Fibroblast of peridontal ligament (primary cell): ENCODE measurements around the gene SLC25A13.
"Not testable (repeated sequence)": the region's sequence is repeated elsewhere in the genome, so short reads cannot be mapped to it uniquely, and the experiment has no call there.

Source experiments
- DNase-seq: peaks from one replicate; pipeline ENCODE4 v3.0.0-alpha.2; 2010; ENCODE audit errors: extremely low read depth

SLC25A13 gene, protein sequence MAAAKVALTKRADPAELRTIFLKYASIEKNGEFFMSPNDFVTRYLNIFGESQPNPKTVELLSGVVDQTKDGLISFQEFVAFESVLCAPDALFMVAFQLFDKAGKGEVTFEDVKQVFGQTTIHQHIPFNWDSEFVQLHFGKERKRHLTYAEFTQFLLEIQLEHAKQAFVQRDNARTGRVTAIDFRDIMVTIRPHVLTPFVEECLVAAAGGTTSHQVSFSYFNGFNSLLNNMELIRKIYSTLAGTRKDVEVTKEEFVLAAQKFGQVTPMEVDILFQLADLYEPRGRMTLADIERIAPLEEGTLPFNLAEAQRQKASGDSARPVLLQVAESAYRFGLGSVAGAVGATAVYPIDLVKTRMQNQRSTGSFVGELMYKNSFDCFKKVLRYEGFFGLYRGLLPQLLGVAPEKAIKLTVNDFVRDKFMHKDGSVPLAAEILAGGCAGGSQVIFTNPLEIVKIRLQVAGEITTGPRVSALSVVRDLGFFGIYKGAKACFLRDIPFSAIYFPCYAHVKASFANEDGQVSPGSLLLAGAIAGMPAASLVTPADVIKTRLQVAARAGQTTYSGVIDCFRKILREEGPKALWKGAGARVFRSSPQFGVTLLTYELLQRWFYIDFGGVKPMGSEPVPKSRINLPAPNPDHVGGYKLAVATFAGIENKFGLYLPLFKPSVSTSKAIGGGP

DNA sequence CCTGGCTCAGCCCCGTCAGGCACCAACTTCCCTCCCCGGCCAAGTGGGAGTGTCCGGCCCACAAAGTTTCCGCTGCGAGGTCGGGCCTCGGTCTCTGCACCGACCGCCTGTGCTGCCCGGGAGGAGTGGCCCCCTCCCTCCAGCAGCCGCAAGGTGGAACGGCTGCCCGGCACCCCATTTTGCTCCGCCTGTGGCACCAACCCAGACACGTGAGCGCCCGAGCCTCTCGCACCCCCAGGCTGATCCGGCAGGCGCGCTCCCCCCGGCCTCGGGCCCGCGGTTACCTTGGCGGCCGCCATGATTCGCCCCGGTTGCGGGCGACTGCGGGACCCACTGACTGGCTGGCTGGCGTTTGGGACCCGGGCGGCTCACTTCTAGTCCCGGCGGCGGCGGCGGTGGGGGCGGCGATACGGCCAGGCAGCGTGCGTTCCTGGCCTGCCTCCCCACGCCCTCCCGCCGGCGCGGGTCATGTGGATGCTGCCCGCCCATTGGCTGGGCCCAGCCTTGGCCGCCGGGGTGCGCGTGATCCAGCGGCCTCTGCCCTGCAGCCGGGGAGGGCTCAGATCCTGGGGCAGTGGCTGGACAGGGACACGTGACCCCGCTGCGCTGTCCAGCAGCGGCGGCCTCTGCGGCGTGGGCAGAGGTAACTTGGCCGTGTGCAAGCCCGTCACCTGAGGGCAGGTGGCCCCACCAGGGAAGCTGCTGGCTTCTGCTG is at the start of gene SLC25A13:
TSS of gene SLC25A13 (minus strand) at position 441 of the 715 bp plus-strand sequence. CDS start at position 299, 142 bp downstream.
- peak; percentile 73 for DNase-seq

DNA sequence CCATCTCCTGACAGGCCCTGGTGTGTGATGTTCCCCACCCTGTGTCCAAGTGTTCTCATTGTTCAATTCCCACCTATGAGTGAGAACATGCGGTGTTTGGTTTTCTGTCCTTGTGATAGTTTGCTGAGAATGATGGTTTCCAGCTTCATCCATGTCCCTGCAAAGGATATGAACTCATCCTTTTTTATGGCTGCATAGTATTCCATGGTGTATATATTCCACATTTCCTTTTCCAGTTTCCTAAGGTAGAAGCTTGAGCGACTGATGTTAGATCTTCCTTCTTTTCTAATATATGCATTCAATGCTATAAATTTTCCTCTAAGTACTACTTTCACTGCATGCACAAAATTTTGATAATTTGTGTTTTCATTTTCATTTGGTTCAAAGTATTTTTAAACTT is 44.0 kb upstream of the SLC25A13 start:
- not testable (repeated sequence) for DNase-seq

DNA sequence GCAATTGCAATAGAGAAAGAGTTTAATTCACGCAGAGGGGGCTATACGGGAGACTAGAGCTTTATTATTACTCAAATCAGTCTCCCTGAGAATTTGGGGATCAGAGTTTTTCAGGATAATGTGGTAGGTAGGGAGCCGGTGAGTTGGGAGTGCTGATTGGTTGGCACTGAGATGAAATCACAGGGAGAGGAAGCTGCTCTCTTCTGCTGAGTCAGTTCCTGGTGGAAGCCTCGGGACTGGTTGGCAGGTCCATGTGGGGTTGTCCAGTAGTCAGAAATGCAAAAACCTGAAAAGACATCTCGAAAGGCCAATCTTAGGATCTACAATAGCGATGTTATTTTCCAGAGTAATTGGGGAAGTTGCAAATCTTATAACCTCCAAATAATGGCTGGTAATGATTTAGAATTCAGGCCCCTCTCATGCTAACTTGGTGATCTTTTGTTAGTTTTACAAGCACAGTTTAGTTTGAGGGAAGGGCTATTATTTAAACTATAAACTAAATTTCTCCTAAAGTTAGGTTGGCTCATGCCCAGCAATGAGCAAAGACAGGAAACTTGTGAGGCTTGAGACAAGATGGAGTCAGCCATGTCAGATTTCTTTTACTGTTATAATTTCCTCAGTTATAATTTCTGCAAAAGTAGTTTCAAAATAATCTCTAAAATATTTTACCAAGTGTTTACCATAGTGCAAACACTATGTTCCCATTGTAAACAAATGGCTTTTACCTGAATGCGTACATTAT is 39.4 kb upstream of the SLC25A13 start:
- DNase-seq: no peak

DNA sequence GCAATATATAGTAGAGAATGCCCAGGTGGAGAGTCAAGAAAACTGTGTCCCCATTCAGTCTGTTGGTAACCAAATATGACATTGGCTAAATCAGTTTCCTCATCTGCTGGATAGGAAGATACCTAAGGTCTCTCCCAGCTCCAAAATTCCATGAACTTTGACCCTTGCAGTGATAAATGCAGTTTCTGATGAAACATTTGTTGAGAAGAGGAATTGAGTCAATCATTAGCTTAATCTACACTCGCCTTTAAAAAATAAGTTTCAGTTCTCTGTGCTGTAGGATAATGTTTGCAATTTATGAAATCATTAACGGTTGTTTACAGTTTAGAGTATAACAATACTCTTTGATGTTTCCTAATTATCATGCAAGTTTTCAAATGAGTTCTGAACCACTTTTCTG is 38.0 kb upstream of the SLC25A13 start:
- no peak for DNase-seq

DNA sequence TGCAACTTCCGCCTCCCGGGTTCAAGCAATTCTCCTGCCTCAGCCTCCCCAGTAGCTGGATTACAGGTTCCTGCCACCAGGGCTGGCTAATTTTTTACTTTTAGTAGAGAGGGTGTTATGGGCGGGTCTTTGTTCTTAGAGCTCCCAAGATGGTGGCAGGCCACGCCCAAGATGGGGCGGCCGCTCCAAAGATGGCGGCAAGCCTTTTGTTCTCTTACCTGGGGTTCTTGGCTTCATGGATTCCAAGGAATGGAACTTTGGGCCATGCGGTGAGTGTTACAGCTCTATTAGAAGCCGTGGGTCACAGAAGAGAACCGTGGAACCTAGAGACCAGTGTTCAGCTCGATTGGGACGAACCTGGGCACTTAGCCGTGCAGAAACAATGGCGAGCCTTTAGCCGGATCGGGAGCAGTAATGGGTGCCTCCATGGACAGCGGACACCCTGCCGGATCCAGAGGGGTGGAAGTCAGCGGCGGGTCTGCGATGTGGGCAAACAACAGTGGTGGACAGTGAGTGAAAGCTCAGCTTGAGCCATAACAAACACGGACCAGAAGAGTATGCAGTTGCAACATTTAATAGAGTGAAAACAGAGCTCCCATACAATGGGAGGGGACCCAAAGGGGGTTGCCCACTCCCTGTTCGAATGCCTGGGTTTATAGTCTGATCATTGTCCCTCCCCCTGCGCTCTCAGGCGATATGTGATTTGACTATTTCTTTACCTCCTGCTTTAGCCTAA is 36.5 kb upstream of the SLC25A13 start:
- DNase-seq: not testable (repeated sequence)

DNA sequence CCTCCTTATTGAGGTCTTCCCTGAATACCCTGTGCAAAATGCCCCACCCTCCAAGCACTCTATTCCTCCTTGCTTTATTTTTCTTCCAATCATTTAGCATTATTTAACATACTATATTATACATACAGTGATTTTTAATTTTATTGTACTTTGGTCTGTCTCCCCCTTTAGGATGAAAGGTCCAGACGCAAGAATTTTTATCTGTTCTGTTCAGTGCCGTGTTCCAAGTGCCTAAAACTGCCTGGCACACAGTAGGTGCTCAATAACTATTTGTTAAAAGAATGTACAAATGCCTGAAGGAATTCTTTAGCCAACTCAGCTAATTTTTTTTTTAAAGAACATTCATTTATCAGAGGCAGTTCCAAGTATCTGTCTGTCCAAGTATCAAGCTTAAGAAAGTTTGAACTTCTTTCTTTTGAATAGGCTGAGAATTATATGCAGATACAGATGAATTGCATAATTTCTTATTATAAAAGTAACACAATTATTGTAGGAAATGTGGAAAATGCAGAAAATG is 34.1 kb upstream of the SLC25A13 start:
- DNase-seq: no peak

DNA sequence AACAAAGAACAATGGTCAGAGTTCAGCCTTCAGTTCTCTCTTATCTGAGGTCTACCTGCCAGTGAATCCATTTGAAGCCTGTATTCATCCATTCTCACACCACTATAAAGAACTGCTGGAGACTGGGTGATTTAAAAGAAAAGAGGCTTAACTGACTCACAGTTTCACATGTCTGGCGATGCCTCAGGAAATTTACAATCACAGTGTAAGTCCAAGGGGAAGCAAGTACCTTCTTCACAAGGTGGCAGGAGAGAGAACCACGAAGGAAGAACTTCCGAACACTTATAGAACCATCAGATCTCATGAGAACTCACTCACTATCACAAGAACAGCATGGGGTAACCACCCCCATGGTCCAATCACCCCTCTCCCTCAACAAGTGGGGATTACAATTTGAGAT is 33.0 kb upstream of the SLC25A13 start:
- DNase-seq: no peak

DNA sequence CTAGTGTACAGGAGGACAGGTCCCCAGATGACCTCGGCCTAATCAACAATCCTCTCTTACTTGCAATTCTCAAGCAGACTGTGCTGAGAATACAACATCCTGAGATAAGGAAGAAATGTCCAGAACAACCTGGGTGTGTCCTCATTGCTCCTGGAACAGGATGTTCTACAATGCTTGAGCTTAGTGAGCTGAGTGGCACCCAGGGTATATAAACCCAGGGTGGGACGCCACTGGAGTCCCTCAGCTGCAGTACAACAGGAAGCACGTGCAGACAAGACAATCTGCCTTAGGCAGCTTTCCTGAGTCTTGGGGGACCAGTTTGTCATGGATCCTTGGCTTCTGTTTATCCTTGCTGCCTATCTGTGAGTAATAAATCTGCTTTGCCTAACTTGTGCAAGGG is 27.7 kb upstream of the SLC25A13 start:
- DNase-seq: no peak

DNA sequence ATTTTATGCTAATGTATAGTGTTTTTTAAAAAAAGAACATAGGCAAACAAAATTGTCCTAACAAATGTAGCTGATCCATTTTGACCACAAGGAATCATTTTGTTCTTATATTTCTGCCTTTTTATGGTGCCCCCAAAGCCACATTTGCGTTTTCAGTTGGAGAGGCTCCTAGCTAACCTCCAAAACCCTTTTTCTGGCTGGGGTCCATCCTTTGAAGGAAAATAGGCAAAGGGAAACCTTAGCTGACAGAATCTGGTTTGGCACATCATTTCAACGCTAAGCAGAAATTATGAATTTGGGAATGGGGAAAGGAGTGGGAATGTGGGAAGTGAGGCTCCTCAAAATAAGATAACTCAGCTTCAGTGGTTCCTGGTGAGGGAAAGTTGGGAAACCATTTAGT is 25.6 kb upstream of the SLC25A13 start:
- DNase-seq: no peak

DNA sequence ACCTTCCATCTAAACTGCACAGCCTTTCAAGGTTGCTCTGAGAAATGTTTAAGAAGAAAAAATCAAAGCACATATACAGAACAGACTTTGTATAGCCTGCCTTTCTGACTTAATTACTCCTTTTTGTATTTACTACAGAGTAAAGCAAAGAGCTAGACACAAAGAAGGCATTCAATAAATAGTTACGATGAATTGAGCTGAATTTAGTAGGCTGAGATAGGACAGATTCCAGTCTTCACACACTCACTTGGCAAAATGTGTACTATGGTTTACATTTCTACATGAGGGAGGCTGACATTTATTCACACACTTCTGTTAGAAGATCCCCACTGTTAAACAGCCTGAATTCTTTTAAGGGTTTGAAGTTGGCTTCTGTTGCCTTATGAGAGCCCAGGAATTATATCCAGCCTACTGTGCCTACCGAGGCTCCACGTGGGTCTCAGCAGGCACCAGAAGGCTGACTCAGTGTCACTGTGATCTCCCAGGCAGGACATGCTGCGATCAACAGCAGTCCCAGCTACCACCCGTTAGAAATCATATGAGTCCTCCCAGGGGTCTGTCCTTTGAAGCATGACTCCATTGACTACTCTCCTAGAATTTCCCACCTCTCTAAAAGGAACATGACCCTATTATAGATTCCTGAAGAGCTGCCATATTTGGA is 24.5 kb upstream of the SLC25A13 start:
- no peak for DNase-seq

DNA sequence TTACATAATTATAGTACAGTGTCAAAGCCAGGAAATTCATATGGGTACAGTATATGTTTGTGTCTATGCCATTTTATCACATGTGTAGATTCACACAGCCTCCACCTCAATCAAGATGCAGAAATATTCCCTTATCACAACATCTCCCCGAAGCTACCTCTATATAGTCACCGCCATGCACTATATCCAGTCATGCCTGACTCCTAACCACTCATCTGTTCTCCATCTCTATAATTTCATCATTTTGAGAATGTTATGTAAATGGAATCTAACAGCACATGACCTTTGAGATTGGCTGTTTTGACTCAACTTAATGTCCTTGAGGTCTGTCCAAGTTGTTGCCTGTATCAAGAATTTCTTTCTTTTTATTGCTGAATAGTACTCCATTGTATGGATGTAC is 22.3 kb upstream of the SLC25A13 start:
- DNase-seq: no peak

DNA sequence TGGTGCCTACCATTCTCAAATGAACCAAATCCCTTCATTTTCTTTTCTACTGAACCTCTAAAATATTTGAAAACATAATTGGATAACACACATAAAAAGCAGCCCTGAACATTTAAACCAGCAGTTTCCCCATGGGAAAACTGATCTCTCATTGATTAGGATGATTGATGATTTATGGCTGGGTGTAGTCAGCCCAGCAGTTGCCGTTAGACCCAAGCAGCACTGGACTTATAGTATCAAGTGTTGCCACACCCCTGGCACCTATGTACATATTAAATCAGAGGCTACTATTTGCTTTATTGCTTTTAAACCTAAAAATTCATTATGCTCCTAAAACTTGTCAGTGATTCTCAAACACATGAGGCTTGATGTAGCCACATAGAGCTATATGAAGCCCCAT is 20.2 kb upstream of the SLC25A13 start:
- no peak for DNase-seq

DNA sequence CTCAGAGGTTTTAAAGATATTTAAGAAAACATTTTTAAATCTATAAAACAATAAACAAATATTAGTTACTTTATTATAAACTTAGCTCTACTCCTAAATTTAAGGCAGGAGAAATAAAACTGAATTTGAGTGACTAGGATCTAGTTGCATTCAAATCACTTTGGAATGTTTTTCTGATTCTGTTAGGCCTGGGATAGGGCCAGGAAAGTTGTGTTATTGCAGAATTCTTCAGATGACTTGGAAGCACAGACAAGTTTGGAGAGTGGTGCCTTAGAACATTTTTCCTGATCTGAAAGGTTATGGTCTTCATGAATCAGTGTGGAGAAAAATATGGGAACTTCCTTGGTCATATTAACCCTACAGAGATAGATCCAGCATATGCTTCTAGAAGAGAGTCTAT is 15.6 kb upstream of the SLC25A13 start:
- DNase-seq: peak; percentile 76

DNA sequence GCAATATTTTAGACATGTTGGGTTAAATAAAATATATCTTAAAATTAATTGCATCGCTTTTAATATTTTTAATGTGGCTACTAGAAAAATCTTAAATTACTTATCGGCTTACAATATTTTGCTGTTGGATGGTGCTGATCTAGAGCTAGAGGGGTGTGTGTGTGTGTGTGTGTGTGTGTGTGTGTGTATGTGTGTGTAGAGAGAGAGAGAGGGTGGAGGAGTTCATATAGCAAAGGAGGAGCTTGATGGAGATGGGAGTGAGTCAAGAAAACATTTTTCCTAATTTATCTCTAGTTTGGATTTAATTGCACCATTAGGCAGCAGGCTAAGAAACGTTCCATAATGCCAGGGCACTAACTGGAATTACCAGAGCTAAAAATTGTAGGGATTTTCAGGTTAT is 10.4 kb upstream of the SLC25A13 start:
- no peak for DNase-seq

DNA sequence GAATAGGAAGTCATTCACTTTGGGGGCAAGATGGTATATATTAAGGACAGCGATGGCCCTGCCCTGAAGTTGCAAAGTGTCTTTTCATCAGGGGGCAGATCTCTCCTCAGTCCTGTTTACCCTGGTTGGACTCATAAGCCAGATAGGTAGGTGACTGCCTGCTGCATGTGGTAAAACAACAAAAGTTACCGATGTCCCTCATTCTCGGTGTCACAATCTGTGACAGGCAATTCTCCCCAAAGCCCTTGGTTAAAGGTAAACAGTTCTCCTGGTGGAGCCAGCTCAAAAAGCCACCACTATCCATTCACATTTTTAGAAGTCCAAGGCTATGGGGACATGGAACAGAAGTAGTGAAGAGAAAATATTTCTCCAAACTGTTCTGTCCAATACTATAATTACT is 9.9 kb upstream of the SLC25A13 start:
- no peak for DNase-seq

DNA sequence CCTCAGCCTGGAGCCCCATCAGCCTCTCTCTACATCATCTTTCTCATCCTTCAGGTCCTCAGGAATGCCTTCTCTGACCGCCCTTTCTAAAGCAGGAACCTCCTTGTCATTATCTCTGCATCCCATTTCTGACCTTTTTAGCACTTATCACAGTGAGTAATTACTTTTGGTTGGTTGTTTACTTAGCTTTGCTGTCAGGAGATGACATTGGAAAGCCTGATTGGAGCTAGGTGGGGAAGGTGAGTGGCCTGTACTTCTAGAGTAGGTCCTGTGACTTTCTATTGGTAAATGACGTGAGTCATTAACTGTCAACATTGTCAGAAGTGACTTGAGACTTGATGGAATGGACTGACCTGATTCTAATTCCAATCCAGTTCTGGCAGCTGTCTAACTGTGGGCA is 9.3 kb upstream of the SLC25A13 start:
- no peak for DNase-seq

DNA sequence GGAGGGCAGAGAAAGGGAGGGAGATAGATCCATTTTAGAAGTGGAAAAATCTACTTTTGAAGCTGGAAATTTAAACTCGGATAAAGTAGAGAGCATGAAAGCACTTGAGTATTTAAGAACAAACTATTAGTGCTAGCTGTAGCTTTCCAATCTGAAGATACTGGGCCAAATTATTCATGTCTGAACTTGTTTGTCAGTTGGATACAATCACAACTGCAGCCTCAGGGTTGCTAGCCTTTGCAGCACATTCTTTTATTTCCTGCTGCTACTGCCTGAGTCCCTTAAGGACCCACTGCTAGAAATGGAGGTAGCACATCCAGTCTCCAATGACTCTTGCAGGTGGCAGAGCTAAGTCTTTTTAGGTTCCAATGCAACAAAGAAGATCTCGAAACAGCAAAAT is 8.3 kb upstream of the SLC25A13 start:
- DNase-seq: no peak

DNA sequence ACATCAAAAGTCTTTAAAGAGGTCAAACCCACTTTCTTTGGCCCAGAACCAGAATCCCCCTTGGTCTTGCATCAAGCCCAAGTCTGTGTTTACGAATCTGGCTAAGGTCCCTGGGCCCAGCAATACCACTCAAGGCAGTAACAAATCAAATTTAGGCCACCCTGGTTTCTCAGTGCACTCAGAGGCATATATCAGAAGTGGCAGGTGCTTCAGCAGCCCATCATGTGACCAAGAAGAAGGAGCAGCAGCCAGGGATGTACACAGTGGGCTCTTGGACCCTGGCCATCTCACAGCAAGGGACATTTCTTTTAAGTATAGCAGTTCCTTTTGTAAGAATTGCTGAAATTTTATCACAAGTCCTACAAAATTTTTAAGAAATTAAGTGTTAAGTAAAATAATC is 7.3 kb upstream of the SLC25A13 start:
- no peak for DNase-seq

DNA sequence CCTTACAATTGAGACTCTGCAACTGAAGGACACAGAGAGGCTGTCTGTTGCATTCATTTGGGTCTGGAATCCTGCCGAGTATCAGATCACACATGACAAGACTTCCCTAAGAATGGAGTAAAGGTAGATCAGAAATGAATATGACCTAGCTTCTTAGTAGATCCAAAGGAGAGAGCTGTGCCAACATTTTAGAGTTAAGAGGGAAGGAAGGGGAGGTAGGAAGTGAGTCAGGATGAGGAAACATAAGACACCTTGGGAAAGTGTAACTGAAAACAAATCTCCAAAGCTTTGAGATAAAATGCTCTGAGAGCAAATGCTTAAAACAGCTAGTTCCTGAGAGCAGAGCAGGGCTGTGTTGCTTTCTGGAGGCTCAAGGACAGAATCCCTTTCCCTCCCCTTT is 6.1 kb upstream of the SLC25A13 start:
- DNase-seq: no peak

DNA sequence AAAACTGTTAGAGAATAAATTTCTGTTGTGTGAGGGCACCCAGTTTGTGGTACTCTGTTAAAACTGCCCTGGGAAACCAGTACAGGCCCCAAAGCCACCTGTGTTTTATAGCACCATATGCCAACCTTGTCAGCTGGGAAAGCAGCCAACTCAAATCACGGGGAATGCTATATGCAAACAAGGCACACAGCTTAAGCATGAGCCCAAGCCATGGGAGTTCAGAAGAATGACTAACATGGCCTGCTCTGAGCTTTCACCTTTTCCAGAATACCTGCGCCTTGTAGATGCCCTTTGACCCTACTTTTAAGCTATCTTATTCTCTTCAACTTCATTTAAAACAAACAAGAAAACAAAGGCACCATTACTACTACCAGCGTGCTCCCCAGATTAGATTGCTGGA is 5.5 kb upstream of the SLC25A13 start:
- no peak for DNase-seq

DNA sequence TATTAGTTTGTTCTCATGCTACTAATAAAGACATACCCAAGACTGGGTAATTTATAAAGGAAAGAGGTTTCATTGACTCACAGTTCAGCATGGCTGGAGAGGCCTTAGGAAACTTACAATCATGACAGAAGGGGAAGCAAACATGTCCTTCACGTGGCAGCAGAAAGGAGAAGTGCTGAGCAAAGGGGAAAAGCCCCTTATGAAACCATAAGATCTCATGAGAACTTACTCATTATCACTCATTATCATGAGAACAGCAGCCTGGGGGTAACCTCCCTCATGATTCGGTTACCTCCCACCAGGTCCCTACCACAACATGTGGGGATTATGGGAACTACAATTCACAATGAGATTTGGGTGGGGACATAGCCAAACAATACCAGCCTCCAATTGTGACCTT is 4.9 kb upstream of the SLC25A13 start:
- not testable (repeated sequence) for DNase-seq
